K562 (cell line): ENCODE results near the gene PIEZO2.

Experiments
- CHD1 ChIP-seq: fragments of 200-600 bp; sonication (generic); IDR thresholded peaks from one replicate; pipeline ENCODE4 v1.6.1; 2012; ENCODE audit warnings: mild to moderate bottlenecking, moderate library complexity, low read length, inconsistent platforms
- GABPA ChIP-seq: fragments of 200-800 bp; sonication (Bioruptor generic); conservative IDR thresholded peaks from 2 replicates; pipeline ENCODE4 v1.6.1; 2016; ENCODE audit warnings: low read depth, missing genetic modification characterization, missing compliant biosample characterization
- HDAC2 ChIP-seq: fragments of 450-650 bp; IDR thresholded peaks from 2 replicates; pipeline ENCODE4 v1.6.1; 2016; ENCODE audit warnings: mild to moderate bottlenecking
- SRSF3 ChIP-seq: fragments of 200-400 bp; formaldehyde crosslinking; IDR thresholded peaks from 2 replicates; pipeline ENCODE4 v1.6.1; 2016; ENCODE audit warnings: mild to moderate bottlenecking, low read length, moderate library complexity; ENCODE audit not compliant: insufficient read depth

- TF ChIP-seq HDAC2, result no peak
- TF ChIP-seq CHD1, result no peak
- no peak for TF ChIP-seq GABPA (tag)
- no peak for TF ChIP-seq SRSF3
Measured at GRCh38 chr18:10890022-10890421, 259.3 kb downstream of the PIEZO2 start.
